Measurements from ENCODE around the gene SNRK. TPM values are rescaled to one million over a fixed set of nuclear protein-coding genes. Genes with fewer than 3 reads are reported as not detected.
"Not testable (repeated sequence)": the region's sequence is repeated elsewhere in the genome, so short reads cannot be mapped to it uniquely, and the experiment has no call there.

SNRK gene
- polyA plus RNA-seq, 1 donor = 55.5 TPM

- no peak for DNase-seq
Measured at GRCh38 chr3:43345246-43345645, 58.9 kb downstream of the SNRK start.

- DNase-seq = no peak
Measured at GRCh38 chr3:43345877-43346276, 59.5 kb downstream of the SNRK start.

DNA sequence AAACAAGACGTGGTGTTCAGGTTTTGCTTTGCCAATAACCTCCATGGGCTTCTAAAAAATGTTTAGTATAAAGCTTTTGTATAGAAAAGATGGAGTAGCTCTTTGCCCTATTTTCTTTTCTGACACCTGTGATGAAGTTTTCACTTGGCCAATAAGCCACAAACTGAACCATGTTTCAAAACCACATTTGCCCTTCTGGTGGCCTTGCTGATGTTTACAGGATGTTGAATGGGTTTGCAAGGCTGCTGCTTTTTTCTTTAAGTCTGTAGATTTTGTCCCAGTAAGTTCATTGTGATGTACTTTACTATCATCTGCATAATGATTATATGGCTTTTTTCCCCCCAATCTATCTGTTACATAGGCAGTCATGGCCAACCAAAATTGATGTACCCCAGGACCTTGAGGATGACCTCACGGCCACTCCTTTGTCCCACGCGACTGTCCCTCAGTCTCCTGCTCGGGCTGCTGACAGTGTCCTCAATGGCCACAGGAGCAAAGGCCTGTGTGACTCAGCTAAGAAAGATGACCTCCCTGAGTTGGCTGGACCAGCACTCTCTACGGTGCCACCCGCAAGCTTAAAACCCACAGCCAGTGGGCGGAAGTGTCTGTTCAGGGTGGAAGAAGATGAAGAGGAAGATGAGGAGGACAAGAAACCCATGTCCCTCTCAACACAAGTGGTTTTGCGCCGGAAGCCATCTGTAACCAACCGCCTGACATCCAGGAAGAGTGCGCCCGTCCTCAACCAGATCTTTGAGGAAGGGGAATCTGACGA, 60.8 kb downstream of the SNRK start:
- no peak for DNase-seq

GRCh38 chr3:43347774-43348173, 61.4 kb downstream of the SNRK start:
- DNase-seq = no peak

- no peak for DNase-seq
Measured at GRCh38 chr3:43348350-43348749, 62.0 kb downstream of the SNRK start.

DNA sequence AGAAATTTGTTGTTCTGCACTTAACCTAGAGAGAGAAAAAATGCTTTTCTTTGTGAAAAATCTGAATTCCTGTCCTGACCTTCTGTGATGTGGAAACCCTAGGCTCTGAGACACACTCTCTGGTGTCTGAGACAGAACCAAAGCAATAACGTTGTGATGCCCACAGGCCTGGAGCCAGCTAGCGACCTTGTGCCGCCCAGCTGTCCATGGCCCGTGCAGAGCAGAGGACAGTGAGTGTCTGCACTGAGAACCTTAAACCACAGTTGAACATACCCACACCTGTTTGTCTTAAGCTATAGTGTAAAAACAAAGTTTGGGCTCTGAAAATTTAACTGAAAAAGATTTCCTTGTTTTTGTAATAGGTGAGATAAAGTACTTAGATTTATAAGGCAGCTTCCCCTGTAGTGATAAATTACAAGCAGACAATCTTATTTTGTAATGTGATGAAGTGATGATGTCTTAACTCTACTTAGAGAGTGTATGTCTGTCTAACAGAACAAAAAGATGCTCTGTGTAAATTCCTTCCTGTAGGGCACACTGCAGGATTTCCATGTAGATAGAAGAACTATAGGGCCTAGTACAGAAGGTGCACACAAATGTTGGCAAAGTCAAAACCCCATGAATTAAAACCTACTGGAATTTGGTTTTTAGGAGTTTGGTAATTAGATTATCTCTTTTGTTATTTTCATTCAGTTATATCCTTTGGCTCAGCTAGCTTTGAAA, 62.7 kb downstream of the SNRK start:
- no peak for DNase-seq

DNA sequence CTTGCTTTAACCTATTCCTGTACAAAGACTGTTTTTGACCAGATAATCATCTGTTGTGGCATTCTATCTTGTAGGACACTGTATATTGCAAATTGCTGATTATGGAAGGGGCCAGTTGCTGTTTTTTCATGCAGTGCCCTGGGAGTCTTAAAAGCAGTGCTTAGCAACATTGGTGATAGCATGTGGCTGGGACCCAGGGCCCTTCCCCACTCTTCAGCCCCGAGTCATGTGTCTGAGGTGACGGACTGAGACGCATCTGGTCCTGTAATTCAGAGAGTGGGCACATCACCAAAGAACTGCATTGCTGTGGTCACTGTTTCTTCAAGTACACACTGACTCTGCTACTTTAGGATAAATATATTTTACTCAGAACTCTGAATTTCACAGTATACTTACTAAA, 63.4 kb downstream of the SNRK start:
- DNase-seq = no peak

- DNase-seq = no peak
Measured at GRCh38 chr3:43353393-43353792, 67.1 kb downstream of the SNRK start.

GRCh38 chr3:43353923-43354670, 67.8 kb downstream of the SNRK start:
- no peak for DNase-seq

- not testable (repeated sequence) for DNase-seq
Measured at GRCh38 chr3:43356033-43356432, 69.7 kb downstream of the SNRK start.

DNA sequence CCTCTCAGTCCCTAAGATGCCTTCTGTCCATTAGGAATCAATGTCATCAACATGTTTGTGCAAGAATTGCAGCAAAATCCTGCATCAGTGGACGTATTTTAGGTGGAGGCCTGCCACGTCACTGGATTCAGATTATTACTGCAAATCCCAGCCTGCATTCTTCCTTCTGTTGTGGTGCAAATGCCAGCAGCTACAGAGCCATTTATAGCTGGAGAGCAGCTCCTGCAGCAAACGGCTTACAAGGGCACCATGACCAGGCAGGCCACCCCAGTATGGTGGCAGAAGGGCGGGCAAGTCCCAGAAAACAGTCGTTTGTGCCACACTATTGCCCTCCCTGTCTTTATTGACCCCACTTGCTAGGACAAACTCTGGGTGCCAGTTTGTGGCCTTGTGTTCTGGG, 74.7 kb downstream of the SNRK start:
- DNase-seq = no peak

- no peak for DNase-seq
Measured at GRCh38 chr3:43362183-43362582, 75.8 kb downstream of the SNRK start.

DNA sequence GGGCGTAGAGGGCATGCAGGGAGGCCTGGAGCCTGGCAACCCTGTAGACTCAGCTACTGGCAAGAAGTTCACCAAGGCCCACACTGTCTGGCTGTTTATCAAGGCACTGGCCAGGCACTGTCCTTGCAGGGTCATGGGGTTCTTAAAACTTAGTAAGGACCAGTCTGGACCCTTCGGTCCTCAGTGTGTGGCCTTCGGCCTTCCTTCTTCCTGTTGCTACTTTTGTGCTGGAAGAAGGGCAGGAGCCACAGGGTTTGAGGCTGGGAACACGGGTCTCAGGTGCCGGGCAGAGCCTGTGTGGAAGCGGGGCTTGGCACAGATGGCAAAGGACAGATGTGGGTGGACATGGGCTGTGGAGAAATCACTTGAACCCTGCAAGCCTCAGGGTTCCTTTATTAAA, 76.6 kb downstream of the SNRK start:
- DNase-seq = no peak

- DNase-seq = no peak
Measured at GRCh38 chr3:43363621-43364266, 77.4 kb downstream of the SNRK start.

DNA sequence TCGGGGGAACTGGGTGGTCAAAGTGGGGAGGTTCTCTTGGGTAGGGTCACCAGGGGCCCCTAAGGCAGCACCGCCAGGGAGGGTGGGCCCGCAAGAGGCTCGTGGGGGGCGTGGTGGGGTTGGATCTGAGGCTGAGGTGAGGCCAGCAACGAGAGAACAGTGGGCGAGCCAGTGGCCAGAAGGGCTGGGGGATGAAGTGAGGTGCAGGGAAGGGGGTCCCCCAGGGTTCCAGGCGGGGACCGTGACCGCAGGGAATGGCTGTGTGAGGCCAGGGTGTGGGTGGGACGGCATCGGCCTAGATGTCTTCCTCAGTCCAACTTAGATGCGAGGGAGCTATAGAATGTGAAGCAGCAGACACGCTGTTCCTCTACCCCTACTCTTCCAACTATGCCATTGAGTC, 78.2 kb downstream of the SNRK start:
- no peak for DNase-seq

- DNase-seq = no peak
Measured at GRCh38 chr3:43364926-43365325, 78.6 kb downstream of the SNRK start.

DNA sequence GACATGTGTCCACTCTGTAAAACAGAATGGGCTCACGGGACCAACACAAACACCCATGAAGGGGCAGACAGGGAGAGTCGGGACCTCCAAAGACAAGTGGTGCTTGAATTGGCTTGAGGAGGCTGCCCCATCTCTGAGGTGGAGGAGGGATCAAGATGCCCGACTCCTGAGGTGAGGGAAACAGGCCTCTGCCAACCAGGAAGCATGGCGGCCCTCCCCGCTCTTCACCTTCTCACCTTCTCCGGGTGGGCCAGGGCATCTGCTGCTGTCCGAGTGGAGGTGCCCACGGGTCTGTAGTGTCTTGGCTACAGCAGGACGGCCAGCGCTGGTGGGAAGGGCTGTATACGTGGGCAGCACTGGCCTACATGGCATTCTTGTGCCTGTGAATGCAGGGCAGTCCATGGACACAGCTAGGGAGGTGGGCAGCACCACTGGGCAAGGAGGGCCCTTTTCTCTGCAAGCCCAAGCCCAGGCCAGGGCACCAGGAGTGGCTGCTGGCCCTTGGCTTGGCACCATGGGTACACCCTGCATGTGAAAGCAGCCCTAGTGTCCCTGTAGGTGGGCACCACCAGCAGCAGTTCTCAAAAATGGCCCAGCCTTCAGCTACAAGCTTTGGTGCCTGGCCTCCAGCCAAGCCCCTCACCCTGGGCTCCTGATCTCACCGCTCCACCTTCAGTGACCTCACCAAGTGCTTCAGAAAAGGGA, 79.4 kb downstream of the SNRK start:
- DNase-seq = no peak

DNA sequence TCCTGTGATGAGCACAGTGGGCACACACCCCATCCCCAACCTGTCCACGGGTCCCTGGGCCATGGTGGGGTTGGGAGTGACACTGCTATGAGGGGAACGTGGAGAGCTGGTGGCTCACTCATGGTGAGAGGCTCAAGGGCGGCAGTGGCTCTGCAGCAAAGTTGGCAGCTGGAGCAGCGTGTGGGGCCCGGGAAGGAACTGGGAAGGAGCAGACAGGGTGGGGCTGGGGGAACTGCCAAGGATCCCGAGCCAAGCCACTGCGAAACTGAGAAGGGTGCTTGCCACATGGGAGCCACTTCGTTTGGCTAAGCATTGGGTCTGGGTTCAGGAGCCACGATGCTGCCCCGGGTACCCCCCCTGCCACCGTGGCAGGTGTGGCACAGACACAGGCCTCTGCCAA, 80.1 kb downstream of the SNRK start:
- no peak for DNase-seq

DNA sequence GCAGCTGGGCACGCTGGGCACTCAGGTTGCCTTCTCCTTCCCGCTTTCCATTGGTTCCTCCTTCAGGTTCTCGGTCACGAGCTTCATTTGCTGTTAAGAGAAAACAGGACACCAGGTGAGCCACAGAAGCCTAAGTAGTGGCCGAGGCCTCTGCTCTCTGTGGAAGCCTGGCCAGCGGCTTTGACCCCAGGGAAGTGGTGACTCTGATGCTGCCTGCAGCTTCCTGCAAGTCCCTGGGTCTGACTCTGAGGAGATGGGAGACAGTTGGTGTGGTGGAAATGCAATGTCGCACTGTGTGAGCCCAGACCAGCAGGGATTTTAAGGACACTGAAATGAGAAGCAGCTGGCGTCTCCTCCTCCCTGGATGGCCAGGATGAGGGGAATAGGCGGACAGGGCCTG, 80.5 kb downstream of the SNRK start:
- DNase-seq = no peak

DNA sequence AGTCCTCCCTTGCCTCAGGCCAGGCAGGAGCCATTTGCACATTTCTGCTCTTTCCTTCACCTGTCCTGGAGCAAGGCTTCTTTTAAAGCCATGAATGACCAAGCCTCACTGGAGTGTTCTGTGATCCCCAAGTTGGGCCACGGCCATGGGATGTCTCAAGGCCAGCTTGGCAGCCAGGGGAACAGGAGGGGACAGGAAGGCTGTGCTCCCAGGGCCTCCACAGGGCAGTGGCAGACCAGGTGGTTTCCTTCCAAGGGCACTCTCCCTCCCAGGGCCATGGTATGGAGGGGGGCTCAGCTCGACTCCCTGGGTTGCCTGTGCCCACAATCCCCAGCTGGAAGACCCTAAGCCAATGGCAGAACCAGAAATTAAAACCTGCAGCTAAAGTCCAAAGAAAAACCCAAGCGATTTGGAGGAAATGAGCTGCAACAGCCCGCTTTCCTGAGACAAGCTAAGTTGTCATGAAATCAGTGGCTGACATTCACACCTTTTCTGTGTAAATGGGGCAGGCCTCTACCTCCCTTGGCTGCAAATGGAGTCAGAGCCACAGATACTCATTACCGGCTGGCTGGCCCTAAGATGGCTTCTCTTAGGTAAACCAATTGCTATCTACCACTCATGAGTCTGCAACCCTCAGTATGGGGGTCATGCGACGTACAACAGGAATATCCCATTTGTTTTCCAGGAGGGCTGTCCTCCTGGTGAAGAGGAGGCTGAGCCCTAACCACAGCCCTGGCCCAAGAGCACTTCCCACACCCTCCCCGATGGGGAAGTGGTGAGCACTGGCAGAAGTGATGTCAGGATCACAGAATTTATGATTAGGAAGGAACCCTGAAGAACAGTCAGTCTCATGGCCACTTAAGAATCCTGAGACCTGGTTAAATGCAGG, 83.3 kb downstream of the SNRK start:
- DNase-seq = no peak

Data from left kidney (tissue), 2 donors.